ENCODE data around the gene HDAC11. TPM values are rescaled to one million over a fixed set of nuclear protein-coding genes. Genes with fewer than 3 reads are reported as not detected.

Gene HDAC11
- total and polyA plus RNA-seq, 9 of the 15 experiments (the other 6 are each of a cell fraction or from before 2014, with no cell fraction given): 0.60 to 6.0 (median 4.5) TPM

DNA sequence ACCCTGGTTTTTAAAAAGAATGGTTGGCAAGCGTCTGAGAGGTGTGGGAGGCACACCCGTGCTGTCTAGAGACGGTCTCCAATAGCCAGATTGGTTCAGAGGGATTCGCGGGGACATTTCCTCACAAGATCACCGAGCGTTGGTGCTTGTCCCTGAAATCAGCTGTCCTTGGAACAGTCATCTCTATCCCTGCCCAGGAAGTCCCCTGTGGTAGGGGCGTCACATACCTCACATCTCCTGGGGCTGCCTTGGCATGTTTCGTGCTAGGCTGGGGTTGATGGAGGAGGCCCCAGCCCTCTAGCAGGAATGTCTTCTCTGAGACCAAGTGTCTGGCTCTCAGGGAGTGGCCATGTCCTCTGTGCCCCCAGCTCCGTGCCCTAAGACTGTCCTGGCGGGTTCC lies 75.6 kb downstream of the HDAC11 start (continued):
- TF ChIP-seq, protein P1, sequence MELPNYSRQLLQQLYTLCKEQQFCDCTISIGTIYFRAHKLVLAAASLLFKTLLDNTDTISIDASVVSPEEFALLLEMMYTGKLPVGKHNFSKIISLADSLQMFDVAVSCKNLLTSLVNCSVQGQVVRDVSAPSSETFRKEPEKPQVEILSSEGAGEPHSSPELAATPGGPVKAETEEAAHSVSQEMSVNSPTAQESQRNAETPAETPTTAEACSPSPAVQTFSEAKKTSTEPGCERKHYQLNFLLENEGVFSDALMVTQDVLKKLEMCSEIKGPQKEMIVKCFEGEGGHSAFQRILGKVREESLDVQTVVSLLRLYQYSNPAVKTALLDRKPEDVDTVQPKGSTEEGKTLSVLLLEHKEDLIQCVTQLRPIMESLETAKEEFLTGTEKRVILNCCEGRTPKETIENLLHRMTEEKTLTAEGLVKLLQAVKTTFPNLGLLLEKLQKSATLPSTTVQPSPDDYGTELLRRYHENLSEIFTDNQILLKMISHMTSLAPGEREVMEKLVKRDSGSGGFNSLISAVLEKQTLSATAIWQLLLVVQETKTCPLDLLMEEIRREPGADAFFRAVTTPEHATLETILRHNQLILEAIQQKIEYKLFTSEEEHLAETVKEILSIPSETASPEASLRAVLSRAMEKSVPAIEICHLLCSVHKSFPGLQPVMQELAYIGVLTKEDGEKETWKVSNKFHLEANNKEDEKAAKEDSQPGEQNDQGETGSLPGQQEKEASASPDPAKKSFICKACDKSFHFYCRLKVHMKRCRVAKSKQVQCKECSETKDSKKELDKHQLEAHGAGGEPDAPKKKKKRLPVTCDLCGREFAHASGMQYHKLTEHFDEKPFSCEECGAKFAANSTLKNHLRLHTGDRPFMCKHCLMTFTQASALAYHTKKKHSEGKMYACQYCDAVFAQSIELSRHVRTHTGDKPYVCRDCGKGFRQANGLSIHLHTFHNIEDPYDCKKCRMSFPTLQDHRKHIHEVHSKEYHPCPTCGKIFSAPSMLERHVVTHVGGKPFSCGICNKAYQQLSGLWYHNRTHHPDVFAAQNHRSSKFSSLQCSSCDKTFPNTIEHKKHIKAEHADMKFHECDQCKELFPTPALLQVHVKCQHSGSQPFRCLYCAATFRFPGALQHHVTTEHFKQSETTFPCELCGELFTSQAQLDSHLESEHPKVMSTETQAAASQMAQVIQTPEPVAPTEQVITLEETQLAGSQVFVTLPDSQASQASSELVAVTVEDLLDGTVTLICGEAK (IDR thresholded peaks at IDR 0.05): no peak
- TF ChIP-seq, protein P1 (CRISPR knock-in tag; IDR thresholded peaks at IDR 0.05): no peak

Small RNAs within 50 kb of the gene (small RNA-seq; reads per million reads assigned to genes)
- gene AC027124.2: not detected

Other genes starting within 250 kb of the HDAC11 start
- 60.7 and 76.5 TPM in 2 replicates for gene NUP210, start 60.0 kb upstream of the HDAC11 start, total RNA-seq (2014; rRNA removed)
- 25.4 and 30.2 TPM in 2 replicates for gene NUP210, start 60.0 kb upstream of the HDAC11 start, total RNA-seq (2014; rRNA removed; fragmentation: Illumina TruSeq; extraction: Trizol)
- gene NUP210, start 60.0 kb upstream of the HDAC11 start, total RNA-seq (2015; rRNA removed; fragmentation: Illumina TruSeq; extraction: Trizol): 36.0 and 39.9 TPM in 2 replicates
- 128 and 138 TPM in 2 replicates for gene NUP210, start 60.0 kb upstream of the HDAC11 start, total RNA-seq (2021)
- 44.0 and 93.3 TPM in 2 replicates for gene NUP210, start 60.0 kb upstream of the HDAC11 start, polyA plus RNA-seq (2011; rRNA removed)
- gene NUP210, start 60.0 kb upstream of the HDAC11 start, polyA plus RNA-seq (2014; fragmentation: Illumina TruSeq; extraction: Trizol): 90.7 and 111 TPM in 2 replicates
- gene NUP210, start 60.0 kb upstream of the HDAC11 start, polyA plus RNA-seq (2014; fragmentation: Nextera tagmentation; extraction: Ambion mirVana): 1 to 10 TPM; 1.2 to 1.4 TPM
- gene NUP210, start 60.0 kb upstream of the HDAC11 start, polyA plus RNA-seq (2014; rRNA removed): 54.3 and 61.0 TPM in 2 replicates
- not detected in 2 replicates for gene FBLN2, start 68.8 kb downstream of the HDAC11 start, total RNA-seq (2014; rRNA removed)
- not detected in 2 replicates for gene FBLN2, start 68.8 kb downstream of the HDAC11 start, total RNA-seq (2014; rRNA removed; fragmentation: Illumina TruSeq; extraction: Trizol)
- not detected in 2 replicates for gene FBLN2, start 68.8 kb downstream of the HDAC11 start, total RNA-seq (2015; rRNA removed; fragmentation: Illumina TruSeq; extraction: Trizol)
- 0.04 and 0.13 TPM in 2 replicates for gene FBLN2, start 68.8 kb downstream of the HDAC11 start, total RNA-seq (2021)
- 0.10 and 0.14 TPM in 2 replicates for gene FBLN2, start 68.8 kb downstream of the HDAC11 start, polyA plus RNA-seq (2011; rRNA removed)
- not detected in 2 replicates for gene FBLN2, start 68.8 kb downstream of the HDAC11 start, polyA plus RNA-seq (2014; fragmentation: Illumina TruSeq; extraction: Trizol)
- gene FBLN2, start 68.8 kb downstream of the HDAC11 start, polyA plus RNA-seq (2014; fragmentation: Nextera tagmentation; extraction: Ambion mirVana): not detected
- gene FBLN2, start 68.8 kb downstream of the HDAC11 start, polyA plus RNA-seq (2014; rRNA removed): 0.03 TPM in 1 of 2 replicates, not detected in the other

Data from K562 (cell line).